ENCODE results near the gene TMTC2. TPM values are rescaled to one million over a fixed set of nuclear protein-coding genes. Genes with fewer than 3 reads are reported as not detected.

Gene TMTC2
- total and polyA plus RNA-seq, 10 of the 15 experiments (the other 5 are each of a cell fraction or from before 2014, with no cell fraction given) = 0.14 to 9.7 (median 1.2) TPM

- in situ Hi-C loops (cut with MboI) = no loop called here
- H3K4me1 ChIP-seq (ENCODE audit: control insufficient read depth, insufficient read depth, low read length) = no peaks in the 10 kb centered on the region
- no TSS peak for BruUV-seq (replicated peaks)
- no peak overlapping the region for H3K9ac ChIP-seq (ENCODE audit: control insufficient read depth, insufficient read depth, low read length)
- POLR2A ChIA-PET = no interaction called here
- CTCF ChIA-PET = interaction anchor here (0.6 kb wide), 1 partner anchor 1327 kb away, joined by 3 read pairs; no protein-coding TSS in a partner anchor
- no peaks in the 10 kb centered on the region for H4K20me1 ChIP-seq (ENCODE audit: control insufficient read depth, insufficient read depth)
- no peaks in the 10 kb centered on the region for H3K9me3 ChIP-seq (replicated peaks; ENCODE audit: control insufficient read depth, insufficient read depth, low read length)
- no peak overlapping the region for H3K4me2 ChIP-seq (ENCODE audit: control insufficient read depth, insufficient read depth)
- H3K79me2 ChIP-seq (ENCODE audit: control insufficient read depth, insufficient read depth, low read length) = no peaks in the 10 kb centered on the region
- FAIRE-seq (no peak), DNase-seq (ENCODE audit: low read depth, low spot score) (no peak), ATAC-seq (no peak)
- H3K27ac ChIP-seq (ENCODE audit: control insufficient read depth, insufficient read depth) = no peak overlapping the region
- H2AFZ ChIP-seq (ENCODE audit: control insufficient read depth, low read depth, low read length) = no peak overlapping the region
- no peaks in the 10 kb centered on the region for H3K36me3 ChIP-seq (ENCODE audit: control insufficient read depth in 2 of 2, insufficient read depth in 2 of 2, low read length in 1 of 2)
- WGBS (ENCODE audit: insufficient coverage, insufficient replicate concordance, low lambda C conversion rate, missing lambda C conversion rate) = 80% methylated on average over 1 of the region's 1 CpG
- SMC1A ChIA-PET (ENCODE audit: uncharacterized antibody, unreplicated experiment) = no interaction called here
- H3K4me3 ChIP-seq = no peak overlapping the region
- intact Hi-C loops (cut with micrococcal nuclease; ENCODE audit: unreplicated experiment) = no loop called here
- H3K27me3 ChIP-seq (replicated peaks in 1 of 2; ENCODE audit: control insufficient read depth in 2 of 2, insufficient read depth in 2 of 2, low read length in 1 of 2) = no peaks in the 10 kb centered on the region
- RAD21 ChIA-PET (ENCODE audit: unreplicated experiment) = no interaction called here
- no peak for TF ChIP-seq RFX5 (IDR thresholded peaks at IDR 0.05; ENCODE audit: low read depth, low read length)
- TF ChIP-seq REST (IDR thresholded peaks at IDR 0.05; ENCODE audit: low read depth, low read length) = no peak
- no peak for TF ChIP-seq ETV6 (conservative IDR thresholded peaks at IDR 0.05 in 1 of 2, IDR thresholded peaks at IDR 0.05 in 1 of 2; ENCODE audit: borderline replicate concordance in 1 of 2, low read depth in 1 of 2)
- TF ChIP-seq BCLAF1 (IDR thresholded peaks at IDR 0.05) = no peak
- no peak for TF ChIP-seq E4F1 (IDR thresholded peaks at IDR 0.05; ENCODE audit: borderline replicate concordance, partially characterized antibody)
- TF ChIP-seq ZNF592 (IDR thresholded peaks at IDR 0.05) = no peak
- no peak for TF ChIP-seq EP300 (IDR thresholded peaks at IDR 0.05; ENCODE audit: borderline replicate concordance in 1 of 2, control insufficient read depth in 1 of 2, low read depth in 2 of 2, low read length in 2 of 2)
- no peak for TF ChIP-seq MEF2B (IDR thresholded peaks at IDR 0.05; ENCODE audit: partially characterized antibody, poor library complexity, severe bottlenecking)
- TF ChIP-seq EGR1 (IDR thresholded peaks at IDR 0.05; ENCODE audit: borderline replicate concordance in 1 of 2, low read depth in 2 of 2, low read length in 2 of 2) = no peak
Measured at GRCh38 chr12:82955043-82955442, 268.3 kb downstream of the TMTC2 start.

All from GM12878 (cell line).